GM18526 (cell line): ENCODE measurements around the gene ISYNA1.

Experiments
- POLR2A ChIP-seq: IDR thresholded peaks from 3 replicates; pipeline ENCODE4 v1.6.1; 2011; ENCODE audit not compliant: insufficient read length; ENCODE audit errors: extremely low read depth

The ISYNA1 gene

DNA sequence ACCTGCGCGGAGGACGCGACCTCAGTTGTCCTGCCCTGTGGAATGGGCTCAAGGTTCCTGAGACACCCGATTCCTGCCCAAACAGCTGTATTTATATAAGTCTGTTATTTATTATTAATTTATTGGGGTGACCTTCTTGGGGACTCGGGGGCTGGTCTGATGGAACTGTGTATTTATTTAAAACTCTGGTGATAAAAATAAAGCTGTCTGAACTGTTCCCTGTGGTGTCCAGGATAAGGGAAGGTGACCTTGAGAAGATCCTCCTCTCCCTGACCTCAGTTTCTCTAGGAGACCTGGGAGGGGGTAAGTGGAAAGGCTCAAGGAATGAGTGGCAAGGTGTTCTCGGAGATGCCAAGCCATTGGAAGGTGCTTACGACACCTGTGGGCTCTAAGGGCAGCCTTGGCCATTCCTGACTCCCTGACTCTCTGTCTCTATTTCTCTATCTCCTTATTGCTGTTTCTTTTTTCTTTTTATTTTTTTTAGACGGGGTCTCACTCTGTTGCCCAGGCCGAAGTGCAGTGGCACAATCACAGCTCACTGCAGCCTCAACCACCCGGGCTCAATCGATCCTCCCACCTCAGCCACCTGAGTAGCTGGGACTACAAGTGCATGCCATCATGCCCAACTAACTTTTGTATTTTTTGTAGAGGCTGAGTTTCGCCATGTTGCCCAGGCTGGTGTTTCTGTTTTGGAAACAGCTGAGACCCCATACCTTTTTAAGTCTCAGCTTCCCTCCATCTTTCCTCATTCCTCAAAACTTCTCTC, 48.8 kb downstream of the ISYNA1 start:
- TF ChIP-seq POLR2A = no peak

GRCh38 chr19:18388100-18388959, 49.6 kb downstream of the ISYNA1 start:
- TF ChIP-seq POLR2A = peak; percentile 49

- no peak for TF ChIP-seq POLR2A
These were observed 51.2 kb downstream of the ISYNA1 start for GRCh38 chr19:18386543-18387271.

GRCh38 chr19:18385675-18386542, 52.0 kb downstream of the ISYNA1 start, which contains the start of gene GDF15:
Gene GDF15, plus strand, starts transcription at chr19:18386158. Its CDS starts 32 bp downstream, at chr19:18386190.
- TF ChIP-seq POLR2A = peak; percentile 59

- TF ChIP-seq POLR2A = no peak
These were observed 52.6 kb downstream of the ISYNA1 start for GRCh38 chr19:18385359-18385674.

- no peak for TF ChIP-seq POLR2A
These were observed 53.2 kb downstream of the ISYNA1 start for GRCh38 chr19:18384775-18385174.
